GM21367 (cell line): ENCODE results near the gene EXOC3L4.
A peak's percentile ranks its signal among the peaks of the same experiment; 100 is the strongest.
"Not testable (repeated sequence)": the region's sequence is repeated elsewhere in the genome, so short reads cannot be mapped to it uniquely, and the experiment has no call there.

Source experiments
- ATAC-seq: cut with Tn5 transposase; IDR thresholded peaks from one replicate; pipeline ENCODE4 v1.9.1; 2021; ENCODE audit not compliant: unreplicated experiment

The EXOC3L4 gene

DNA sequence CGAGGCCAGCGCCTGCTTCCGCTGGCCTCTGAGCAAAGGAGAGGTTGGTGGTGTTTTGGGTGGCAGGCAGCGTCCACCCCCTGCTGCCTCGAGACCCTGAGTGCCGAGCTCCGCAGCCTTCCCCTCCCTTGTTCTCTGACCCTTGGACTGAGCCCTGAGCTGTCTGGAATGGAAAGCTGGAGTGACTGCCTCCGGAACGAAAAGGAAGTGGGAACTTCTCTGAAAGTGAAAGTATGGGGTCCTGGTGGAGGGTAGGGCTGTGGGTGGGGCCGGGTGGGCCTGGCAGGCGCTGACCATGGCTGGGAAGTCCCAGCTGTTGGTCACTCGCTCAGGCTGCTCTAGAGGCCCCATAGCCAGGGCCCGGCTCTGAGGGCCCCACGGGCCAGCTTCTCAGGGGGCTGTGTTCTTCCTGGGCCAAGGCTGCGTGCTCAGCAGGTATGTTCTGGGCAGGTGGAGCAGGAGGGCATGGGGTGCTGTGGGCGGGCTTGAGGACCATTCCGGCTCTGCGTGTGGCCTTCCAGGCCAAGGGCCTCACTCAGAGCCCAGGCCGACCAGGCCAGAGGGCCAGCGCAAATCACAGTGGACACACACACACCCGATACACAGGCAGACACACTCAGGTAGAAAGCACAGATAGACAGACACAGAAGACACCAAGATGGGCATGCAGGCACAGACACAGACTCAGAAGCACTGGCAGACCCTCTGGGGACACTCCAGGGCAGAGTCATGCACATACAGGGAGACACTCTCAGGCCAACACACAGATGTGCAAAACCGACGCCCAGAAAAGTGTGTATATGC, at the start of gene EXOC3L4:
EXOC3L4 (plus strand) TSS at position 320 of the 804 bp plus-strand sequence. CDS start 5,495 bp downstream, outside the sequence.
- ATAC-seq: no peak

DNA sequence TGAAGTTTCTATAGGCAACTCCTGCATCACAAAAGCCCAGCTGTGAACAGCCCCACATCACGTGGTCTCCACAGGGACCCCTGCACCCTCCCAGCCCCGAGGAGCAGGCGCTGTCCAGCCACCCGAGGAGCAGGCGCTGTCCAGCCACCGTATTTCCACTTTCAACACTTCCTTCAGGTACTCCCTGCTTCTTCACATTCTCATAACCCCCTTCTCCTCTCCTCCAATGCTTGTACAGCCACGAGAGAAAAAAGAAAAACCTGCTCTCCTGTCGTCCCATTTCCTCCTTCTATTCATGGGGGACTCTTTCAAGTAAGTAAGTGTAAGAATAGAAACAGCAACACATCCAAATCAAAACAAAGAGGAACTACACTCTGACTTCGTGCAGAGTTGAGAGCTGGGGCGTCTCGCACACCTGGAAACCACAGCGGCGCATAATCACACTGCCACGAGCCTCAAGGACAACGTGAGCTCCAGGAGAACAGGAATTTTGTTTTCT, 49.1 kb upstream of the EXOC3L4 start:
- no peak for ATAC-seq

- not testable (repeated sequence) for ATAC-seq
These were observed 47.1 kb upstream of the EXOC3L4 start for GRCh38 chr14:103047453-103047852.

DNA sequence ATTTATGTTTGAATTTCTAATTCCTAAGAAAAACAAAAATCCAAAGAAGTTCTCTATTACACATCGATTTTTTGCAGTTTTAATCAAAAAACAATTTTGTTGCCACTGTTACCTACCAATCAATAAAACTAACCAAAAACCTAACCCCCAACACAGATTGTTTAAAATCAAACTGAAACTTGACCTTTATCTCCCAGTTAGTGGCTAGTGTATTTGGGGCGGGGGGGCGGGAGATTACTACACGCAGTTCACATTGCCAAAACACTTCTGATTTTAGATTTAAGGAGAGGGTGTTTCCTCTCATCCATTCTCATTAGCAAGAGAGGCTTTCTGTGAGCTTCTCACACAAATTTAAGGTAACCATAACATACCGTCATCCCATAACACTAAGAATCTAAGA, 43.6 kb upstream of the EXOC3L4 start:
- ATAC-seq: no peak

- ATAC-seq: no peak
These were observed 42.1 kb upstream of the EXOC3L4 start for GRCh38 chr14:103052407-103052806.

DNA sequence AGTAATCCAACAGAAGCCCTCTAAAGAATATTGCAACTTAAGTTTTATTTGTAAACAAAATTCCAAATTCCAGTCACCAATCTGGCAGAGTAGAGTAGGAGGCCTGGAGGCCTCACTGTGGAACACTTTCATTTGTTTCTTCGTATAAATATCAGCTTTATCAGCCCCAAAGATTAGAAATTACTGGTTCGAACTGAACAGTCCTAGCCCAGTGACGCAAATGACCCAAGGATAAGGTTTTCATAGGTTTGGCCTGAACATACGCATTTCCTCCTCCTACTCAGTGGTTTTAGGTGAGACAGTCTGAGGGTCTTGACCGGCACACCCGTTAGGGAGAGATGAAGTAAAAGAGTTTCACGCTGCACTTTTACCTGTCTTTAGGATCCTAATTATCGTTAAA, 38.8 kb upstream of the EXOC3L4 start:
- no peak for ATAC-seq

- ATAC-seq: no peak
These were observed 38.0 kb upstream of the EXOC3L4 start for GRCh38 chr14:103056322-103057027.

- no peak for ATAC-seq
These were observed 37.5 kb upstream of the EXOC3L4 start for GRCh38 chr14:103057028-103057371.

DNA sequence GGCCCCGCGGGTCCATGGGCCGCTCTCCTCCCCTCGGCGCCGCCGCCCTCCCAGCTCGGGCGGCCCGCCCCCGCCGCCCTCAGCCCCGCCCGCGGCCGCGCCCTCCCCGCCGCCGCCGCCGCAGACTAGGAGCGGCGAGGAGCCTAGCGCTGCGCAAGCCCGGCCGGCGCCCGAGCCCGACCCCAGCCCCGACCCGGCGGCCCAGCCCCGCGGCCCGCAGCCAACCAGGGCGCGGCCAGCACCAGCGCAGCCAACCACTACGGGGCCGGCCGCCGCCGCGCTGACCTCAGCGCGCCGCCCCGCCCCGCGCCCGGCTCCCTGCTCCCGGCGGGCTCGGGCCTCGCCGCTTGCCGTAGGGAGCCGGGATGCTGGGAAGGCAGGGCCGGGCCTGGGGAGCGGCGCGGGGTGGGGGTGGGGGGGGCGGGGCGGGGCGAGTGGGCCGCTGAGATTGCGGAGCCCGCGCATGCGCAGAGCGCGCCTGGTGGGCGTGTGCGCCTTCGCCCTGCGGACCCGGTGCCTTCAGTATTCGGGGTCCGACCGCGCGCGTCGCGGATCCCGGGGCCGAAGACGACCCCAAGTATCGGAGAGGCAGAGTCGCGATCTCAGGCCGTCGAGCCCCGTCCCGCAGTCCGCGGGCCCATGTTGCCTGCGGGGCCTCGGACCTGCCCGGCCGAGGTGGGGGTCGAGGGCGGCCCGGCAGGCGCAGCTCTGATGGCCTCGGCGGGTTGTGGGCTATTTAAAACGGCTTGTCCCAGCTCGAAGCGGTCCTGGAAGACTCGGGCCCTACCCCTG, 37.0 kb upstream of the EXOC3L4 start, which contains the start of gene CDC42BPB:
CDC42BPB (minus strand) TSS at position 178 of the 792 bp plus-strand sequence. CDS start 376 bp downstream, outside the sequence.
- ATAC-seq: peak; percentile 69

GRCh38 chr14:103058164-103059055, 36.1 kb upstream of the EXOC3L4 start:
- no peak for ATAC-seq

DNA sequence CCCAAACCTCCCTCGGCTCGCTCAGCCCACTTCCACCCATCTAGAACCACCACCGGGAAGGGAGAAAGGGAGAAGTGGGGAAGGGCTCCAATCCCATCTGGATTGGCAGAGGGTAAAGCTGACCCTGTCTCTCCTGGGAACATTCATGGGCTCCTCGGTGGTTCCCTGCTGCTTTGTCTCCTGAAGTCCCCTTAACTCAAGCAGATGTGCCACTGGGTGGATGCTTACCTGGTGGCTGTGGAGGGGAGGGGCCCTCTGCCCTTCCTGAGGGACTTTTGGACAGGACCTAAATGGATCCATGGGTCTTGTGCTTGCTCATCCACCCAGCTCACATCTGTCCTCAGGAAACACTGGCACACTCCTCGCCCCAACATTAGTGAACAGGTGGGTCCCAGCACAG, 35.0 kb upstream of the EXOC3L4 start:
- ATAC-seq: no peak

GRCh38 chr14:103061482-103061976, 33.0 kb upstream of the EXOC3L4 start:
- no peak for ATAC-seq

DNA sequence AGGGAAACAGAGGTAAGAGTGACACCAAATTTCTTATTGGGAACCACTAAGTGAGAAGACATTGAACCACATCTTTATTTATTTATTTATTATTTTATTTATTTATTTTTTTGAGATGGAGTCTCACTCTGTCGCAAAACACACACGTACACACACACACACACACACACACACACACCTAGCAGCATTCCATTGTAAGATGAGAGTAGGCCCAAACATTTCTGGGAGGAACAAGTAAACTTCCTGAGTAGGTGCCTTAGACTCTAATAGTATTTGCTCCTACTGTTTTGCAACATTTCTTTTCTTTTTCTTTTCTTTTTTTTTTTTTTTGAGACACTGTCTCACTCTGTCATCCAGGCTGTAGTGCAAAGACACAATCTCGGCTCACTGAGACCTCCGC, 30.1 kb upstream of the EXOC3L4 start:
- no peak for ATAC-seq

GRCh38 chr14:103064978-103065377, 29.5 kb upstream of the EXOC3L4 start:
- no peak for ATAC-seq

DNA sequence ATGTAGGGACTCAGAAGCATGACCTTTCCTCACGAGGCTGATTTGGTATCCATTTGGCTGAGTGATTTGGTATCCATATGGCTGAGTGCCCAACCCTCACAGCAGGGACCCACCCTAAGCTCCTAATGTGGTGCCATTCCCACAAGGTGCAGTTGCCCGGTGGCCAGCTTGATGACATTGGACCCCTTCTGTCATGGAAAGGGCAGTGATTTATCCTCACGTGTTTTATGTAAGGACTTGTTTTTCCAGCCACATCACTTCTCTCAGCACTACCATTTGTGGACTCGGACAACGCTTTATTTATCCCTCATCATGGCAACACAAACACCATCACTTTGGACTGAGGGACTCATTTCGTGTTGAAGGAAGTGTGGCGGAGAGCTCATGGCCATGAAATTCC, 28.7 kb upstream of the EXOC3L4 start:
- no peak for ATAC-seq

DNA sequence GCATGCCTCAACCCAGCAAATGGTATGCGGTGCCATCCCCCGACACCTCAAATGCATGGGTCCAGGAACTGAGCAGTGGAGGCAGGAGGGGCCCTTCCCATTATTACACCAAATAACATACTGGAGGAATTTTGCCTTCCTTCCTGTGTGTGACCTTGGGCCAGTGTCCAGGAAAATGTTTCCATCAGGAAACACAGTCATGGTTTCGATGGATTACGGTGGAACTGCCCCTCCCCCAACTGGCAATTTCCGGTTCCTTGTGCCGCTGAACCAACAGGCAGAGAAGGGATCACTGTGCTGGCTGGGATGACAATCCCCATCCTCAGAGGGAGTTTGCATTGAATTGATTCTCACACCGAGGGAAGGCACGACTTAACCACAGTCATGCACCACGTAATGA, 28.1 kb upstream of the EXOC3L4 start:
- ATAC-seq: no peak

- ATAC-seq: no peak
These were observed 27.1 kb upstream of the EXOC3L4 start for GRCh38 chr14:103067231-103067954.

GRCh38 chr14:103068351-103069073, 26.0 kb upstream of the EXOC3L4 start:
- no peak for ATAC-seq
